Activated T-helper 1 cell treated with anti-CD3 and anti-CD28 coated beads, Interleukin-2, amount 50 U/mL, for 16 hours (primary cell): ENCODE results near the gene GRIA1.

Experiments
- DNase-seq, 2 donors: peaks; one replicate each; pipeline ENCODE4 v3.0.0-alpha.2; 2020; ENCODE audit warnings: low read depth in 1 of 2, low spot score in 1 of 2

The GRIA1 gene

GRCh38 chr5:153490118-153491037 lies at the start of gene GRIA1:
Gene GRIA1, plus strand, starts transcription at chr5:153490670.
- no peak for DNase-seq

- DNase-seq, result no peak
These were observed 44.4 kb upstream of the GRIA1 start for GRCh38 chr5:153445875-153446579.

- no peak for DNase-seq
These were observed 42.9 kb upstream of the GRIA1 start for GRCh38 chr5:153447534-153447933.

- no peak for DNase-seq
These were observed 34.1 kb upstream of the GRIA1 start for GRCh38 chr5:153456354-153456753.

GRCh38 chr5:153456993-153457392 lies 33.5 kb upstream of the GRIA1 start:
- no peak for DNase-seq

- DNase-seq, result no peak
These were observed 32.2 kb upstream of the GRIA1 start for GRCh38 chr5:153458268-153458667.

- no peak for DNase-seq
These were observed 31.3 kb upstream of the GRIA1 start for GRCh38 chr5:153459051-153459743.

GRCh38 chr5:153460421-153460820 lies 30.0 kb upstream of the GRIA1 start:
- DNase-seq, result no peak

- DNase-seq, result no peak
These were observed 29.1 kb upstream of the GRIA1 start for GRCh38 chr5:153461341-153461740.

- no peak for DNase-seq
These were observed 26.7 kb upstream of the GRIA1 start for GRCh38 chr5:153463806-153464205.

- DNase-seq, result no peak
These were observed 22.9 kb upstream of the GRIA1 start for GRCh38 chr5:153467546-153467945.

GRCh38 chr5:153469423-153469822 lies 21.0 kb upstream of the GRIA1 start:
- DNase-seq, result no peak

- DNase-seq, result no peak
These were observed 19.7 kb upstream of the GRIA1 start for GRCh38 chr5:153470736-153471135.

- no peak for DNase-seq
These were observed 13.7 kb upstream of the GRIA1 start for GRCh38 chr5:153476767-153477166.

GRCh38 chr5:153480401-153480800 lies 10.1 kb upstream of the GRIA1 start:
- no peak for DNase-seq

- no peak for DNase-seq
These were observed 7.0 kb upstream of the GRIA1 start for GRCh38 chr5:153483482-153483881.

- no peak for DNase-seq
These were observed 4.8 kb upstream of the GRIA1 start for GRCh38 chr5:153485641-153486040.

- DNase-seq, result no peak
These were observed 3.7 kb upstream of the GRIA1 start for GRCh38 chr5:153486771-153487170.

GRCh38 chr5:153489611-153490010 lies 859 bp upstream of the GRIA1 start:
- DNase-seq, result no peak

- DNase-seq, result no peak
These were observed 721 bp downstream of the GRIA1 start for GRCh38 chr5:153491038-153491744.

GRCh38 chr5:153491856-153492255 lies 1.4 kb downstream of the GRIA1 start:
- no peak for DNase-seq
